Smooth muscle cell (in vitro differentiated cells): ENCODE data around the gene LSAMP. TPM values are rescaled to one million over a fixed set of nuclear protein-coding genes. Genes with fewer than 3 reads are reported as not detected.
A peak's percentile ranks its signal among the peaks of the same experiment; 100 is the strongest.

Experiments
- DNase-seq: peaks from one replicate; lab custom pipeline; 2025; ENCODE audit not compliant: unreplicated experiment; lab: John Stamatoyannopoulos, UW
- H2AFZ ChIP-seq: fragments of 200-600 bp; sonication (generic); 2 replicates; pipeline ENCODE4 v1.6.0; 2016; ENCODE audit warnings: antibody characterized with exemption, low read depth, mild to moderate bottlenecking
- H3F3A ChIP-seq: fragments of 200-600 bp; sonication (generic); 2 replicates; pipeline ENCODE4 v1.6.0; 2017; ENCODE audit warnings: antibody characterized with exemption, low read depth
- H3K27ac ChIP-seq: fragments of 200-600 bp; sonication (generic); 2 replicates; pipeline ENCODE4 v1.5.1; 2016; ENCODE audit warnings: low read depth, mild to moderate bottlenecking
- H3K27me3 ChIP-seq: fragments of 200-600 bp; sonication (generic); 2 replicates; pipeline ENCODE4 v1.6.1; 2016; ENCODE audit warnings: low read depth, mild to moderate bottlenecking
- H3K36me3 ChIP-seq: fragments of 200-600 bp; sonication (generic); 2 replicates; pipeline ENCODE4 v1.5.1; 2016; ENCODE audit warnings: low read depth
- H3K4me1 ChIP-seq: fragments of 200-600 bp; sonication (generic); 2 replicates; pipeline ENCODE4 v1.5.1; 2016; ENCODE audit warnings: low read depth
- H3K4me2 ChIP-seq: fragments of 200-600 bp; sonication (generic); 2 replicates; pipeline ENCODE4 v1.6.0; 2016; ENCODE audit warnings: mild to moderate bottlenecking
- H3K4me3 ChIP-seq: fragments of 200-600 bp; sonication (generic); 2 replicates; pipeline ENCODE4 v1.5.1; 2016; ENCODE audit warnings: mild to moderate bottlenecking
- H3K79me2 ChIP-seq: fragments of 200-600 bp; sonication (generic); 2 replicates; pipeline ENCODE4 v1.6.0; 2016; ENCODE audit warnings: low read depth, mild to moderate bottlenecking
- H3K9ac ChIP-seq: fragments of 200-600 bp; sonication (generic); 2 replicates; pipeline ENCODE4 v1.6.0; 2016; ENCODE audit warnings: low read depth
- H3K9me3 ChIP-seq: fragments of 200-600 bp; sonication (generic); replicated peaks from 2 replicates; pipeline ENCODE4 v1.5.1; 2016; ENCODE audit warnings: low read depth
- H4K20me1 ChIP-seq: fragments of 200-600 bp; sonication (generic); 2 replicates; pipeline ENCODE4 v1.6.0; 2016; ENCODE audit warnings: low read depth
- CTCF ChIP-seq: fragments of 200-600 bp; sonication (generic); IDR thresholded peaks from 2 replicates; pipeline ENCODE4 v1.5.1; 2017; ENCODE audit warnings: borderline replicate concordance, mild to moderate bottlenecking, antibody characterized with exemption; ENCODE audit not compliant: insufficient read depth, poor library complexity, severe bottlenecking
- WGBS: methylation state at CpG from one replicate; pipeline ENCODE4 v1.1.7; 2016; ENCODE audit warnings: low lambda C conversion rate; 5-methylcytosine and 5-hydroxymethylcytosine counted together
- polyA plus RNA-seq: library from polyadenylated mRNA; unstranded; fragments of >200 nt; fragmentation: Nextera tagmentation; extraction: Ambion mirVana; gene quantifications from 2 replicates; pipeline ENCODE4 v1.2.1, GENCODE V29; 2016
- total RNA-seq: library from RNA; depleted of rRNA; stranded (reverse); fragments of >200 nt; gene quantifications from 2 replicates; pipeline ENCODE4 v1.2.3, GENCODE V29; 2014

Gene LSAMP
- total and polyA plus RNA-seq, 2 experiments from 2014 or later: 11.2 to 13.6 TPM

GRCh38 chr3:116288485-116288884 lies 156.8 kb downstream of the LSAMP start:
- no peaks in the 10 kb centered on the region for H3F3A ChIP-seq
- H3K4me3 ChIP-seq: no peak overlapping the region
- DNase-seq: no peak
- H3K27me3 ChIP-seq: no peaks in the 10 kb centered on the region
- WGBS: 65% methylated on average over 4 of the region's 4 CpGs
- H3K36me3 ChIP-seq: no peaks in the 10 kb centered on the region
- TF ChIP-seq CTCF: no peak
- no peaks in the 10 kb centered on the region for H3K79me2 ChIP-seq
- H2AFZ ChIP-seq: peak overlapping the region; percentile 29
- peak overlapping the region; percentile 51 for H3K4me2 ChIP-seq
- no peak overlapping the region for H3K9ac ChIP-seq
- H3K27ac ChIP-seq: no peak overlapping the region
- H3K9me3 ChIP-seq: no peaks in the 10 kb centered on the region
- H3K4me1 ChIP-seq: peaks cover 10% of the 10 kb centered on the region
- no peaks in the 10 kb centered on the region for H4K20me1 ChIP-seq

GRCh38 chr3:116285781-116286421 lies 159.4 kb downstream of the LSAMP start:
- Histone ChIP-seq H3K4me3 (no peak overlapping the region), H3K4me1 (peaks cover 10% of the 10 kb centered on the region), H4K20me1 (no peaks in the 10 kb centered on the region), H3K36me3 (no peaks in the 10 kb centered on the region), H3K9ac (no peak overlapping the region), H3K9me3 (no peaks in the 10 kb centered on the region), H3K27ac (no peak overlapping the region), H3F3A (no peaks in the 10 kb centered on the region), H3K4me2 (no peak overlapping the region), H3K79me2 (no peaks in the 10 kb centered on the region), H2AFZ (no peak overlapping the region), H3K27me3 (no peaks in the 10 kb centered on the region)
- no peak for DNase-seq
- WGBS: 78% methylated on average over 1 of the region's 1 CpG
- no peak for TF ChIP-seq CTCF

DNA sequence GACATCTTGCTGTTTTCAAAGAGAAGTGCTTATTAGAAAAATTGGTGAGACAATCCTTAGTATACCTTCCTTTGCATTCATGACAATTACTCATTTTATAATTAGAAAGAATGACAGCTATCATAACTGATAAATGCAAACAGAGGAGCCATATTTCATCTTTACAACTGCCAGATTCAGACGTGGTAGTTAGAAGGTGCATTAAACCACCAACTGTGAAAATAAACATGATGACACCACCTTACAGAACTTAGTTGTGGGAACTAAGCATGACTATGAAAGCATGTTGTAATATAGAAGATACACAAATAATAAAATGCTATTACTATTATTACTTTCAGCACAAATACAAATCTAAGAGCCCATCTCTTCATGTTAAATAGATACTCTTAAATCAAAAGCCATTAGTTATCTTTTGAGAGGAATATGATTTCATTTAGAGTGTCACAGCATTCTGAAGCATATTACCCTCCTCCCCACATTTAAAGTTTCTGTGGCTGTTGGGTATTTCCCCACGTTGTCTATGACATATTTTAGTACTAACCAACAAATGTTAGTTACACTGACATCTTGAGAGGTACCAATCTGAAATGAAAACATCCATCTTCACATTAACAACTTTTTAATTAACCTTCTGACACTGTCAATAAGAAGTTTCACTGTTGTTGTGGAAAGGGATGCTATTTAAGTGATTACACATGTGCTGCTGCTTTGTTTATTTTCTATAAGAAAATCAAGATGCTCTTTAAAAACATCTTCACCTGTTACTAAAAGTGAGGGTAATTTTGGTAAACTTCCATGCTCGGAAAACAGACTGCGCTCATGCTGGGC lies 163.8 kb downstream of the LSAMP start:
- Histone ChIP-seq H3K4me3 (no peak overlapping the region), H2AFZ (no peak overlapping the region), H3K4me1 (no peaks in the 10 kb centered on the region), H3K27me3 (no peaks in the 10 kb centered on the region), H3K79me2 (no peaks in the 10 kb centered on the region), H3K9ac (no peak overlapping the region), H4K20me1 (no peaks in the 10 kb centered on the region), H3K4me2 (no peak overlapping the region), H3K36me3 (no peaks in the 10 kb centered on the region), H3F3A (no peaks in the 10 kb centered on the region), H3K27ac (no peak overlapping the region), H3K9me3 (no peaks in the 10 kb centered on the region)
- WGBS: 82% methylated on average over 4 of the region's 4 CpGs
- no peak for DNase-seq
- TF ChIP-seq CTCF: no peak
